ENCODE data around the gene TMEM145. TPM values are rescaled to one million over a fixed set of nuclear protein-coding genes. Genes with fewer than 3 reads are reported as not detected.

TMEM145 gene
- total RNA-seq, 1 donor from 2014 or later, result 18.4 TPM

- Mint-ChIP-seq H3K9me3 (no peaks in the 10 kb centered on the region), H3K27me3 (ENCODE audit: low read depth) (no peaks in the 10 kb centered on the region), H3K27ac (ENCODE audit: unreplicated experiment) (no peak overlapping the region), H3K4me1 (peaks cover 6% of the 10 kb centered on the region), H3K4me3 (no peak overlapping the region), H3K36me3 (ENCODE audit: low read depth) (peaks cover 24% of the 10 kb centered on the region)
- TF ChIP-seq CTCF (conservative IDR thresholded peaks at IDR 0.05), result no peak
- DNase-seq (ENCODE audit: low read depth, low spot score), result no peak
Observed at GRCh38 chr19:42362891-42363440, 49.9 kb downstream of the TMEM145 start.

GRCh38 chr19:42363614-42364346 is 50.7 kb downstream of the TMEM145 start:
- Mint-ChIP-seq H3K4me1 (peaks cover 7% of the 10 kb centered on the region), H3K4me3 (no peak overlapping the region), H3K36me3 (ENCODE audit: low read depth) (peaks cover 24% of the 10 kb centered on the region), H3K9me3 (no peaks in the 10 kb centered on the region), H3K27ac (ENCODE audit: unreplicated experiment) (no peak overlapping the region), H3K27me3 (ENCODE audit: low read depth) (no peaks in the 10 kb centered on the region)
- TF ChIP-seq CTCF (conservative IDR thresholded peaks at IDR 0.05), result no peak
- DNase-seq (ENCODE audit: low read depth, low spot score), result no peak

- peaks cover 24% of the 10 kb centered on the region for H3K36me3 Mint-ChIP-seq (ENCODE audit: low read depth)
- H3K4me3 Mint-ChIP-seq, result no peak overlapping the region
- H3K4me1 Mint-ChIP-seq, result peaks cover 13% of the 10 kb centered on the region
- peak overlapping the region; percentile 94 for H3K27ac Mint-ChIP-seq (ENCODE audit: unreplicated experiment)
- TF ChIP-seq CTCF (conservative IDR thresholded peaks at IDR 0.05), result no peak
- no peaks in the 10 kb centered on the region for H3K9me3 Mint-ChIP-seq
- no peak for DNase-seq (ENCODE audit: low read depth, low spot score)
- no peaks in the 10 kb centered on the region for H3K27me3 Mint-ChIP-seq (ENCODE audit: low read depth)
Observed at GRCh38 chr19:42366673-42367072, 53.6 kb downstream of the TMEM145 start.

- Mint-ChIP-seq H3K4me3 (no peak overlapping the region), H3K4me1 (peaks cover 13% of the 10 kb centered on the region), H3K27me3 (ENCODE audit: low read depth) (no peaks in the 10 kb centered on the region), H3K36me3 (ENCODE audit: low read depth) (peaks cover 24% of the 10 kb centered on the region), H3K9me3 (no peaks in the 10 kb centered on the region), H3K27ac (ENCODE audit: unreplicated experiment) (peak overlapping the region; percentile 37)
- TF ChIP-seq CTCF (conservative IDR thresholded peaks at IDR 0.05), result no peak
- no peak for DNase-seq (ENCODE audit: low read depth, low spot score)
Observed at GRCh38 chr19:42367929-42368328, 54.8 kb downstream of the TMEM145 start.

- TF ChIP-seq CTCF (conservative IDR thresholded peaks at IDR 0.05), result no peak
- no peak for DNase-seq (ENCODE audit: low read depth, low spot score)
Observed at GRCh38 chr19:42368360-42368759, 55.3 kb downstream of the TMEM145 start.

More at GRCh38 chr19:42368360-42368759, 55.3 kb downstream of the TMEM145 start:
- H3K4me1 Mint-ChIP-seq, result peaks cover 13% of the 10 kb centered on the region
- no peak overlapping the region for H3K4me3 Mint-ChIP-seq
- H3K27me3 Mint-ChIP-seq (ENCODE audit: low read depth), result no peaks in the 10 kb centered on the region
- no peak overlapping the region for H3K27ac Mint-ChIP-seq (ENCODE audit: unreplicated experiment)
- H3K36me3 Mint-ChIP-seq (ENCODE audit: low read depth), result peaks cover 21% of the 10 kb centered on the region
- no peaks in the 10 kb centered on the region for H3K9me3 Mint-ChIP-seq

Measured in neural crest cell (in vitro differentiated cells).